Central memory CD4-positive, alpha-beta T cell (primary cell): ENCODE measurements around the gene MTF1.

Source experiments
- DNase-seq: peaks from one replicate; pipeline ENCODE4 v3.0.0; 2022

MTF1 gene

GRCh38 chr1:37867784-37868183, 8.4 kb upstream of the MTF1 start:
- DNase-seq, result no peak

- DNase-seq, result no peak
Observed at GRCh38 chr1:37866491-37866890, 7.1 kb upstream of the MTF1 start.

- no peak for DNase-seq
Observed at GRCh38 chr1:37865348-37866120, 6.1 kb upstream of the MTF1 start.

GRCh38 chr1:37862330-37862729, 2.9 kb upstream of the MTF1 start:
- no peak for DNase-seq

GRCh38 chr1:37861151-37861550, 1.8 kb upstream of the MTF1 start:
- DNase-seq, result no peak

GRCh38 chr1:37860346-37860666, 914 bp upstream of the MTF1 start:
- no peak for DNase-seq

- DNase-seq, result no peak
Observed at GRCh38 chr1:37858931-37859506, 373 bp downstream of the MTF1 start.

- DNase-seq, result no peak
Observed at GRCh38 chr1:37854406-37854805, 5.0 kb downstream of the MTF1 start.

- no peak for DNase-seq
Observed at GRCh38 chr1:37853157-37853556, 6.2 kb downstream of the MTF1 start.

- DNase-seq, result no peak
Observed at GRCh38 chr1:37851782-37852210, 7.6 kb downstream of the MTF1 start.

GRCh38 chr1:37851262-37851661, 8.1 kb downstream of the MTF1 start:
- DNase-seq, result no peak

- no peak for DNase-seq
Observed at GRCh38 chr1:37850352-37850955, 8.9 kb downstream of the MTF1 start.

GRCh38 chr1:37849480-37849879, 9.9 kb downstream of the MTF1 start:
- DNase-seq, result no peak

- DNase-seq, result no peak
Observed at GRCh38 chr1:37846647-37847339, 12.6 kb downstream of the MTF1 start.

- DNase-seq, result no peak
Observed at GRCh38 chr1:37845786-37846185, 13.6 kb downstream of the MTF1 start.

- DNase-seq, result no peak
Observed at GRCh38 chr1:37845049-37845646, 14.2 kb downstream of the MTF1 start.

- DNase-seq, result no peak
Observed at GRCh38 chr1:37844536-37844935, 14.9 kb downstream of the MTF1 start.

- no peak for DNase-seq
Observed at GRCh38 chr1:37841652-37842051, 17.7 kb downstream of the MTF1 start.

- no peak for DNase-seq
Observed at GRCh38 chr1:37840711-37841110, 18.7 kb downstream of the MTF1 start.

GRCh38 chr1:37839676-37840075, 19.7 kb downstream of the MTF1 start:
- no peak for DNase-seq

- DNase-seq, result no peak
Observed at GRCh38 chr1:37836788-37837187, 22.6 kb downstream of the MTF1 start.

GRCh38 chr1:37831809-37832208, 27.6 kb downstream of the MTF1 start:
- no peak for DNase-seq

- DNase-seq, result no peak
Observed at GRCh38 chr1:37831109-37831508, 28.3 kb downstream of the MTF1 start.
